HL-60/S4 (cell line): ENCODE results near the gene EVI5L.

Experiments
- in situ Hi-C: fragments of 300-500 bp; cut with MboI; formaldehyde crosslinking; loops from 2 replicates; pipeline ENCODE4 v1.14.3; 2022; ENCODE audit warnings: low sequenced_read_pairs

EVI5L gene

DNA sequence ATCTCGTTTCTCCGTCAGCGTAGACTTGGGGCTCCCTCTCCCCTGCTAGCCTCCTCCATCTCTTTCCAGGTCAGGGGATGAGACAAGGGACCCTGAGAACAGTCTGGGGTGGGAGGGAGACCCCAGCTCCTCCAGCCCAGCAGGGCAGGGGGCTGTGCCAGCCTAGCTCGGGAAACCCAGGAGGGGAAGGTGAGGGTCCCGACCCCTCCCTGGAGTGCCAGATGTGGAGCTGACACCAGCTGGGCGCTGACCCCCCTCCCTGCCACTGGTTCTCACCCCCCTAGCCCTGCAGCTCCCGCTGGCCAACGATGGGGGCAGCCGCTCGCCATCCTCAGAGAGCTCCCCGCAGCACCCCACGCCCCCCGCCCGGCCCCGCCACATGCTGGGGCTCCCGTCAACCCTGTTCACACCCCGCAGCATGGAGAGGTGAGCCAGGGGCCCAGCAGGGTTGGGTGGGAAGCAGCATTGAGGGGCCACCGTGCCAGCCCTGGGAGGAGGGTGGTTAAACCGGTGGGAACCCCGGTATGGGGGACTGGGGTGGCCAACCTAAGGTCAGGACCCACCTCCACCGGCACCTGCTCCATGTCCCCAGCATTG, 79.6 kb downstream of the EVI5L start:
- in situ Hi-C loops, result no loop called here

DNA sequence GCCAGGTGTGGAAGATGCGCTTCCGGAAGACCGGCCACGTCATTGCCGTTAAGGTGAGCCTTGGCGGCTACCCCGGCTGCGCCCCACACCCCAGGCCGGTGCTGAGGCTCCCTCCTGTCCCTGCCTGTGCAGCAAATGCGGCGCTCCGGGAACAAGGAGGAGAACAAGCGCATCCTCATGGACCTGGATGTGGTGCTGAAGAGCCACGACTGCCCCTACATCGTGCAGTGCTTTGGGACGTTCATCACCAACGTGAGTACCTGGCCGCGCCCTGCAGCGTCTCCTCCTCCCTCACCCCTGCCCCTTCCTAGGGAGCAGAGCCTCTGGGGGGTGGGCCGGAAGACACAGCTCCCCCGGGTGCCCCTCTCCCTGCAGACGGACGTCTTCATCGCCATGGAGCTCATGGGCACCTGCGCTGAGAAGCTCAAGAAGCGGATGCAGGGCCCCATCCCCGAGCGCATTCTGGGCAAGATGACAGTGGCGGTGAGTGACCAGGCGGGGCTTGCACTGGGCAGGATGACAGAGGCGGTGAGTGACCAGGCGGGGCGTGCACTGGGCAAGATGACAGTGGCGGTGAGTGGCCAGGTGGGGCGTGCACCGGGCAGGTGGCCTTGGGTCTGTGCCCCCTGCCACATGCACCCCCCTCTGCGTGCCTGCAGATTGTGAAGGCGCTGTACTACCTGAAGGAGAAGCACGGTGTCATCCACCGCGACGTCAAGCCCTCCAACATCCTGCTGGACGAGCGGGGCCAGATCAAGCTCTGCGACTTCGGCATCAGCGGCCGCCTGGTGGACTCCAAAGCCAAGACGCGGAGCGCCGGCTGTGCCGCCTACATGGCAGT, 80.5 kb downstream of the EVI5L start:
- in situ Hi-C loops, result no loop called here

DNA sequence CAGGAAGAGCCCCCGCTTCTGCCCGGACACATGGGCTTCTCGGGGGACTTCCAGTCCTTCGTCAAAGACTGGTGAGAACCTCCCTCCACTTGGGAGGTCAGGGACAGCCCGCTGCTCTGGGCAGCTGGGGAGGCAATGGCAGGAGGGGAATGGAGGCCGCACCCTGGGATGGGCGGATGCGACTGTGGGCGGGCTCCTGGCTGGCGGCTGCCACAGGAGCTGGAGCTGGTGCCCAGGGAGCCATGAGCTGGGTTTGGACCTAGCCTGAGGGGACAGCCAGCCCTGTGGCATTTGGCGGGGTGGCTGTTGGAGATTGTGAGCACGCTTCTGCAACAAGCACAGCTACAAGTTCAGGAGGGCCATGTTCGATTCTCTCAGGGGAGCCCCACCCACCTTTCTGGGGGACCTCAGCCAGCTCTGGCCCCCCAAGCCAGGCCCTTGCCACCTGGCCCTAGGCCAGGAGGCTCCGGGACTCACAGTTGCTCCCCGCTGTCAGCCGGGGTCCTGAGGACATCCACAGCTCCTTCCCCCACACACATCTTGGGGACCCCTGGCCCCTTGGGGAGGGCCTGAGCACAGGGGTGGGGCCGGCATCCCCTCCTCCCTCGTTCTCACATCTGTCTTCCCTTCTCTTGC, 81.6 kb downstream of the EVI5L start:
- in situ Hi-C loops, result no loop called here

DNA sequence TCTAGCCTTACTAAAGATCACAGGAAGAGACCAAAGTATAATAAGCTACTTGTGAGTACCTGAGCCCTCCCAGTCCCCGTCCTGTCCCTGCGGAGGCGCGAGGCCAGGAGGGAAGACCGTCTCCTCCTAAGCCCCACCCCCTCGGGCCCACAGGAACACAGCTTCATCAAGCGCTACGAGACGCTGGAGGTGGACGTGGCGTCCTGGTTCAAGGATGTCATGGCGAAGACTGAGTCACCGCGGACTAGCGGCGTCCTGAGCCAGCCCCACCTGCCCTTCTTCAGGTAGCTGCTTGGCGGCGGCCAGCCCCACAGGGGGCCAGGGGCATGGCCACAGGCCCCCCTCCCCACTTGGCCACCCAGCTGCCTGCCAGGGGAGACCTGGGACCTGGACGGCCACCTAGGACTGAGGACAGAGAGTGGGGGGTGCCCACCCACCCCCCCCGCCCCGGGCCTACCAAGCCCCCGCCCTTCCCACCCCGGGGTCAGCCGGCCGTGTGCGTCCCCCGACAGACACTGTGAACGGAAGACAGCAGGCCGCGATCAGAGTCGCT, 82.2 kb downstream of the EVI5L start:
- in situ Hi-C loops, result no loop called here

DNA sequence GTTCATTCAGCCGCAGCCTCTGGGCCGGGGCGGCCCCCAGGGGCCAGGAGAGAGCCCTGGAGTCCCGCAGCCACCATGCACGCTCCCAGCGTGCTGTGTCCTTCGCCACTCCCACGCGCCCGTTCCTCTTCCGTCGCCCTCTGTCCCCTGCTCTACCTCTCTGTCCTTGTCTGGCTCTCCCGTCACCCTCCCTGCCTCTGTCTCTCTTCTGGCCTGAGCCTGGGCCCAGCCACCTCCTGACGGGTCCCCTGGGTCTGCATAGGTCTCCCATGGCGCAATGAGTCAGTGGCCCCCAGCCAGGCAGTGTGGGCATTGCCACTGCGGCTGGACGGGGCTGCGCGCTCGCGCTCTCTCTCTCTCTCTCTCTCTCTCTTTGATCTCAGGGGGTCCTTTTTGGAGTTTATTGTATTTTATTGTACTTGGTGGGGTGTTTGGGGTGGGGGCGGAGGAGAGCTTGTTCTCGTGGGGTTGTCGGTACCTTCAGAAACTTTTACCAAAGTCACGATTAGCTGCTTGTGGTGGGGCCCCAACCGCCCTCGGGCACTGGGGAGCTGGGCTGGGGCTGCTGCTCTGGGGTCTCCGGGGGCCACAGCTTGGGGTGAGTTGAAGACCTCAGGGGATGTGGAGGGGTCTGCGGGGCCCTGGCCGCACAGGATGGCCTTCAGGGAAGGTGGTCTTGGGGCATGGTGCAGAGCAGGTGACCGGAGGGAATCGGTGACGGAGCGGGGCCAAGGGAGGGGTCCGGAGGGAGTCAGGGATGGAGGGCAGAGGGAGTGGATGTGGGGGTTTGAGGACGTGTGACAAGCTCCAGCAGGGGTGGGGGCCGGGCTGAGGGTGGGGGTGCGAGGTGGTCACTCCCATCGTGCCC, 82.9 kb downstream of the EVI5L start:
- in situ Hi-C loops, result no loop called here

DNA sequence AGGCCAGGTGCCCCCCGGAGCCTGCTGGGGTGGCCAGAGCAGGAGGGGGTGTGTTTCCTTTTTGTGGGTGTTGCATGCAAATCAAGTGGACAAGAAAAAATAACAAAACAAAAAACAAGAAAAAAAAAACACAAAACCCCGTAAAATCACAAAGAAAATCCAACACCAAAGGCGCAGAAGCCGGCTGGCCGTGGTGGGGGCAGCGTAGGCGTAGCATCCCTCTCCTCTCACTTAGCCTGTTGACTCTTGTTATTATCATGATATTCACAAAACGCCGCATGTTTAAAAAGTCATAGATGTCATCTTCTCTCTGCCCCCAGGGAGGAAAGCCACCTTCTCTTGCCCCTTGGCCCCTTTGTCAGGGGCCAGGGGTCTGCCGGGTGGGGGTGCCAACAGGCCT, 83.6 kb downstream of the EVI5L start:
- in situ Hi-C loops, result no loop called here

DNA sequence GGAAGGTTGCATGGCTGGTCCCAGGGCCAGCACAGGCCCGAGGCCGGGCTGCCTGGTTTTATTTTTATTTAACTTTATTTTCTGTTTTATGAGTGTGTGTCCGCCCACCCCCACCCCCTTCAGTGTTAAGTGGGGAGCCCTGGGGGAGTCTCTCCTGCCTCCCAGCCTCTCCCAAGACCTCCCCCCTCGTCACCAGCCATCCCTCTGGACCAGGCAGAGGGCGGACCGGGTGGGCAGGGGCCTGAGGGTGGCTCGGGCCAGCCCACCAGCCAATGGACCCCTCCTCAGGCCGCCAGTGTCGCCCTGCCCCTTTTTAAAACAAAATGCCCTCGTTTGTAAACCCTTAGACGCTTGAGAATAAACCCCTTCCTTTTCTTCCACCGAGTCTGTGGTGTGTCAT, 84.1 kb downstream of the EVI5L start:
- in situ Hi-C loops, result no loop called here
